ENCODE results near the gene MED12L.

MED12L gene

DNA sequence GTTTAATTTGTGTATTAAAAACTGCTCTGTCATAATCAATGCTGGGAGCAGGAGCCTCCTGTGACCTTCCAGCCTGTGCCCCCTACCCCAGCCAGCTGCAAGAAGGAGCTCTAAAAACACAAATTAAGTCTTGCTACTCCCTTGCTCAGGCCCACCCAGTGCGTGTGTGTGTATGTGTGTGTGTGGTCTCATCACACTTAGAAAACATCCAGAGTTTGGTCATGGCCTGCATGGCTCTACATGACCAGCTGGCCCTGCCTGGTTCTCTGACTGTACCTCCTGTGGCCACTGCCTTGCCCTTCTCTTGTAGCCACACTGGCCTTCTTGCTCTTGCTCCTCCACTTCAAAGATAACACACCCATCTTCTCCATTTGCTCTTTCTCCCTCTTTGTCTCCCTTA is 179.1 kb downstream of the MED12L start:
- H3K4me2 ChIP-seq (ENCODE audit: low read length) = no peak overlapping the region
- H3K27me3 ChIP-seq (ENCODE audit: insufficient read depth, low read length) = no peaks in the 10 kb centered on the region
- no peaks in the 10 kb centered on the region for H3K36me3 ChIP-seq (ENCODE audit: insufficient read depth, low read length)
- no peaks in the 10 kb centered on the region for H3K9me2 ChIP-seq (ENCODE audit: low read depth, low read length)
- H3K79me2 ChIP-seq (ENCODE audit: insufficient read depth, low read length) = no peaks in the 10 kb centered on the region
- H4K20me1 ChIP-seq (ENCODE audit: insufficient read depth, low read length) = no peaks in the 10 kb centered on the region
- no peaks in the 10 kb centered on the region for H3K9me3 ChIP-seq (ENCODE audit: low read length)
- H3K4me1 ChIP-seq (ENCODE audit: insufficient read depth, low read length, severe bottlenecking) = peaks cover 51% of the 10 kb centered on the region
- H3K4me3 ChIP-seq (ENCODE audit: low read depth, low read length, poor library complexity, severe bottlenecking) = no peak overlapping the region
- no peaks in the 10 kb centered on the region for H3F3A ChIP-seq (ENCODE audit: insufficient read depth, low read length)
- H2AFZ ChIP-seq (ENCODE audit: low read length) = no peak overlapping the region
- no peak for TF ChIP-seq CTCF (IDR thresholded peaks at IDR 0.05; ENCODE audit: low read length)
- no peak for TF ChIP-seq EZH2 (IDR thresholded peaks at IDR 0.05; ENCODE audit: borderline replicate concordance, low read length)
- H3K27ac ChIP-seq (ENCODE audit: low read depth, low read length, poor library complexity, severe bottlenecking) = peak overlapping the region; percentile 88
- H3K9ac ChIP-seq (ENCODE audit: low read length) = no peak overlapping the region

- peak overlapping the region; percentile 88 for H3K27ac ChIP-seq (ENCODE audit: low read depth, low read length, poor library complexity, severe bottlenecking)
- no peaks in the 10 kb centered on the region for H4K20me1 ChIP-seq (ENCODE audit: insufficient read depth, low read length)
- no peak overlapping the region for H3K4me3 ChIP-seq (ENCODE audit: low read depth, low read length, poor library complexity, severe bottlenecking)
- H3F3A ChIP-seq (ENCODE audit: insufficient read depth, low read length) = no peaks in the 10 kb centered on the region
- no peaks in the 10 kb centered on the region for H3K27me3 ChIP-seq (ENCODE audit: insufficient read depth, low read length)
- H3K36me3 ChIP-seq (ENCODE audit: insufficient read depth, low read length) = no peaks in the 10 kb centered on the region
- peak overlapping the region; percentile 30; the same call in 1 of the 2 replicates for H3K9ac ChIP-seq (ENCODE audit: low read length)
- peak overlapping the region; percentile 63; the same call in 1 of the 2 replicates for H3K4me2 ChIP-seq (ENCODE audit: low read length)
- no peak for TF ChIP-seq EZH2 (IDR thresholded peaks at IDR 0.05; ENCODE audit: borderline replicate concordance, low read length)
- no peak for TF ChIP-seq CTCF (IDR thresholded peaks at IDR 0.05; ENCODE audit: low read length)
- peaks cover 55% of the 10 kb centered on the region for H3K4me1 ChIP-seq (ENCODE audit: insufficient read depth, low read length, severe bottlenecking)
- no peaks in the 10 kb centered on the region for H3K9me2 ChIP-seq (ENCODE audit: low read depth, low read length)
- no peak overlapping the region for H2AFZ ChIP-seq (ENCODE audit: low read length)
- no peaks in the 10 kb centered on the region for H3K9me3 ChIP-seq (ENCODE audit: low read length)
- no peaks in the 10 kb centered on the region for H3K79me2 ChIP-seq (ENCODE audit: insufficient read depth, low read length)
Measured at GRCh38 chr3:151265166-151265565, 179.7 kb downstream of the MED12L start.

- Histone ChIP-seq H3K9ac (ENCODE audit: low read length) (peak overlapping the region; percentile 30; the same call in 1 of the 2 replicates), H3K27me3 (ENCODE audit: insufficient read depth, low read length) (no peaks in the 10 kb centered on the region), H2AFZ (ENCODE audit: low read length) (no peak overlapping the region), H3K4me1 (ENCODE audit: insufficient read depth, low read length, severe bottlenecking) (peaks cover 55% of the 10 kb centered on the region), H3K4me3 (ENCODE audit: low read depth, low read length, poor library complexity, severe bottlenecking) (peak overlapping the region; percentile 27), H4K20me1 (ENCODE audit: insufficient read depth, low read length) (no peaks in the 10 kb centered on the region), H3K27ac (ENCODE audit: low read depth, low read length, poor library complexity, severe bottlenecking) (peak overlapping the region; percentile 88), H3F3A (ENCODE audit: insufficient read depth, low read length) (no peaks in the 10 kb centered on the region), H3K9me3 (ENCODE audit: low read length) (no peaks in the 10 kb centered on the region), H3K36me3 (ENCODE audit: insufficient read depth, low read length) (no peaks in the 10 kb centered on the region), H3K4me2 (ENCODE audit: low read length) (peak overlapping the region; percentile 63), H3K79me2 (ENCODE audit: insufficient read depth, low read length) (no peaks in the 10 kb centered on the region), H3K9me2 (ENCODE audit: low read depth, low read length) (no peaks in the 10 kb centered on the region)
- TF ChIP-seq CTCF (IDR thresholded peaks at IDR 0.05; ENCODE audit: low read length) = no peak
- no peak for TF ChIP-seq EZH2 (IDR thresholded peaks at IDR 0.05; ENCODE audit: borderline replicate concordance, low read length)
Measured at GRCh38 chr3:151265866-151266265, 180.4 kb downstream of the MED12L start.
